22Rv1 (cell line): ENCODE measurements around the gene ING3.

Experiments used
- CTCF ChIP-seq: fragments of 450-650 bp; IDR thresholded peaks from 2 replicates; pipeline ENCODE4 v1.5.1; 2017; ENCODE audit warnings: mild to moderate bottlenecking
- ZFX ChIP-seq: fragments of 450-650 bp; IDR thresholded peaks from 2 replicates; pipeline ENCODE4 v1.6.1; 2017; ENCODE audit warnings: antibody characterized with exemption, borderline replicate concordance

GRCh38 chr7:120944826-120945562 lies 5.6 kb upstream of the ING3 start:
- no peak for TF ChIP-seq CTCF
- no peak for TF ChIP-seq ZFX
